HCT116 (cell line): ENCODE measurements around the gene LHX5. TPM values are rescaled to one million over a fixed set of nuclear protein-coding genes. Genes with fewer than 3 reads are reported as not detected.

Experiments
- ATAC-seq: fragments of 200-7000 bp; cut with Tn5 transposase; 2 replicates; pipeline ENCODE4 v1.9.1; 2020; ENCODE audit warnings: mild to moderate bottlenecking, moderate library complexity
- BruUV-seq: library from RNA; stranded (reverse); fragments of 400-500 nt; replicated peaks from 2 replicates; lab custom pipeline; 2021; lab: Mats Ljungman, UMichigan
- CTCF ChIA-PET: fragments of 300-600 bp; sonication (Branson Sonifier 250); formaldehyde crosslinking; loops from one replicate; lab custom pipeline; 2021; ENCODE audit warnings: antibody characterized with exemption; lab: Charles Lee
- POLR2A ChIA-PET: fragments of 300-600, 350-600 bp; sonication (Branson Sonifier 250); formaldehyde crosslinking; loops from one replicate; lab custom pipeline; 2021; ENCODE audit warnings: antibody characterized with exemption; lab: Charles Lee
- RAD21 ChIA-PET, 2 experiments: fragments of 300-600 bp; sonication (Branson Sonifier 250); formaldehyde crosslinking; loops; one replicate each; lab custom pipeline; 2023; ENCODE audit warnings: low total read pairs in 2 of 2; ENCODE audit not compliant: uncharacterized antibody in 2 of 2, unreplicated experiment in 2 of 2, low non-redundant PET in 1 of 2; lab: Charles Lee
- DNase-seq: peaks from one replicate; pipeline ENCODE4 v3.0.0-alpha.2; 2010; ENCODE audit warnings: low read depth, low spot score
- H2AFZ ChIP-seq: fragments of 200-600 bp; shearing (Covaris generic), sonication (generic); 2 replicates; pipeline ENCODE4 v1.6.1; 2017; ENCODE audit warnings: low read depth, mixed run types, mixed read lengths, antibody characterized with exemption, low read length; ENCODE audit not compliant: poor library complexity, severe bottlenecking
- H3K27ac ChIP-seq: 2 replicates; pipeline ENCODE4 v1.5.1; 2012; ENCODE audit warnings: low read depth, low read length
- H3K27me3 ChIP-seq: fragments of 200-600 bp; sonication (generic); 2 replicates; pipeline ENCODE4 v1.6.1; 2016; ENCODE audit warnings: mixed run types, low read length, mixed read lengths; ENCODE audit not compliant: insufficient read depth
- H3K36me3 ChIP-seq, 2 experiments: fragments of 200-500 bp in 1 of 2; fragments of 200-600 bp in 1 of 2; sonication (Bioruptor generic) in 1 of 2; sonication (generic) in 1 of 2; 2 replicates each; pipeline versions ENCODE4 v1.5.1 to v1.6.1; 2014 to 2016; ENCODE audit warnings: low read length in 2 of 2, inconsistent platforms in 1 of 2, mixed read lengths in 1 of 2, mixed run types in 1 of 2; ENCODE audit not compliant: insufficient read depth in 2 of 2, control insufficient read depth in 1 of 2
- H3K4me1 ChIP-seq, 2 experiments: fragments of 200-600 bp in 1 of 2; sonication (generic) in 1 of 2; 2 replicates each; pipeline versions ENCODE4 v1.5.1 to v1.6.1; 2012 to 2017; ENCODE audit warnings: low read length in 2 of 2, inconsistent platforms in 1 of 2, mild to moderate bottlenecking in 1 of 2, mixed read lengths in 1 of 2, mixed run types in 1 of 2, moderate library complexity in 1 of 2; ENCODE audit not compliant: insufficient read depth in 2 of 2, control insufficient read depth in 1 of 2
- H3K4me2 ChIP-seq: fragments of 200-600 bp; sonication (generic); 2 replicates; pipeline ENCODE4 v1.6.1; 2017; ENCODE audit warnings: mixed run types, low read length, mixed read lengths
- H3K4me3 ChIP-seq, 2 experiments: fragments of 200-600 bp in 1 of 2; sonication (generic) in 1 of 2; replicated peaks in 1 of 2; 2 replicates each; pipeline ENCODE4 v1.5.1; 2011 to 2016; ENCODE audit warnings: low read length in 2 of 2, control low read depth in 1 of 2, low read depth in 1 of 2, mild to moderate bottlenecking in 1 of 2, mixed read lengths in 1 of 2, mixed run types in 1 of 2
- H3K79me2 ChIP-seq: fragments of 200-600 bp; sonication (generic); 2 replicates; pipeline ENCODE4 v1.6.1; 2017; ENCODE audit warnings: mild to moderate bottlenecking, mixed run types, low read length, moderate library complexity, mixed read lengths; ENCODE audit not compliant: insufficient read depth
- H3K9ac ChIP-seq: fragments of 200-600 bp; sonication (generic); 2 replicates; pipeline ENCODE4 v1.6.1; 2016; ENCODE audit warnings: low read length, mixed read lengths
- H3K9me2 ChIP-seq: fragments of 200-600 bp; sonication (generic), shearing (Covaris generic); 2 replicates; pipeline ENCODE4 v1.6.1; 2017; ENCODE audit warnings: mixed run types, mild to moderate bottlenecking, moderate library complexity; ENCODE audit not compliant: insufficient read depth
- H3K9me3 ChIP-seq, 2 experiments: fragments of 200-500 bp in 1 of 2; fragments of 200-600 bp in 1 of 2; sonication (Bioruptor generic) in 1 of 2; sonication (generic) in 1 of 2; 2 replicates each; pipeline ENCODE4 v1.6.1; 2014 to 2017; ENCODE audit warnings: low read length in 2 of 2, mixed read lengths in 2 of 2, inconsistent platforms in 1 of 2, low read depth in 1 of 2, mild to moderate bottlenecking in 1 of 2, mixed run types in 1 of 2, moderate library complexity in 1 of 2; ENCODE audit not compliant: control insufficient read depth in 1 of 2, insufficient read depth in 1 of 2
- H4K20me1 ChIP-seq: fragments of 200-600 bp; sonication (generic), shearing (Covaris generic); 2 replicates; pipeline ENCODE4 v1.6.1; 2017; ENCODE audit warnings: mixed run types, mild to moderate bottlenecking, moderate library complexity; ENCODE audit not compliant: insufficient read depth
- CEBPB ChIP-seq: IDR thresholded peaks from 2 replicates; pipeline ENCODE4 v1.6.1; 2012; ENCODE audit warnings: low read depth
- EGR1 ChIP-seq: IDR thresholded peaks from 2 replicates; pipeline ENCODE4 v1.6.1; 2012; ENCODE audit warnings: low read depth
- ELF1 ChIP-seq: IDR thresholded peaks from 2 replicates; pipeline ENCODE4 v1.6.1; 2012; ENCODE audit warnings: low read depth, borderline replicate concordance
- EZH2 ChIP-seq: fragments of 200-600 bp; sonication (generic); IDR thresholded peaks from 2 replicates; pipeline ENCODE4 v1.6.1; 2017; ENCODE audit warnings: antibody characterized with exemption, mixed run types
- FOSL1 ChIP-seq: IDR thresholded peaks from 2 replicates; pipeline ENCODE4 v1.6.1; 2012; ENCODE audit warnings: low read depth
- JUND ChIP-seq: IDR thresholded peaks from 2 replicates; pipeline ENCODE4 v1.6.1; 2012
- POLR2A ChIP-seq: IDR thresholded peaks from 2 replicates; pipeline ENCODE4 v1.7.0; 2011; ENCODE audit warnings: borderline replicate concordance; ENCODE audit not compliant: insufficient read depth, insufficient read length; ENCODE audit errors: extremely low read depth
- RAD21 ChIP-seq: IDR thresholded peaks from 2 replicates; pipeline ENCODE4 v1.6.1; 2012; ENCODE audit warnings: low read depth, mild to moderate bottlenecking
- SIN3A ChIP-seq: IDR thresholded peaks from 2 replicates; pipeline ENCODE4 v1.6.1; 2012; ENCODE audit warnings: low read depth
- SRF ChIP-seq: IDR thresholded peaks from 2 replicates; pipeline ENCODE4 v1.6.1; 2012; ENCODE audit warnings: low read depth
- YY1 ChIP-seq: IDR thresholded peaks from 2 replicates; pipeline ENCODE4 v1.6.1; 2011; ENCODE audit warnings: low read length, low read depth, moderate library complexity, mild to moderate bottlenecking; ENCODE audit not compliant: insufficient replicate concordance; ENCODE audit errors: extremely low read depth
- ZBTB33 ChIP-seq: IDR thresholded peaks from 2 replicates; pipeline ENCODE4 v1.6.1; 2011; ENCODE audit warnings: mild to moderate bottlenecking, low read length, moderate library complexity; ENCODE audit not compliant: insufficient replicate concordance; ENCODE audit errors: extremely low read depth
- ZFX ChIP-seq: fragments of 450-650 bp; IDR thresholded peaks from 2 replicates; pipeline ENCODE4 v1.6.1; 2017
- ZNF274 ChIP-seq: fragments of 200-500 bp; sonication (Bioruptor generic); IDR thresholded peaks from 2 replicates; pipeline ENCODE4 v1.6.1; 2014; ENCODE audit warnings: mild to moderate bottlenecking, low read depth, low read length, inconsistent platforms
- intact Hi-C: fragments of 100-400 bp; cut with micrococcal nuclease; formaldehyde crosslinking; loops from 2 replicates; pipeline ENCODE4 v1.10.0; 2022
- total RNA-seq: library from RNA; stranded (reverse); gene quantifications from one replicate; pipeline ENCODE4 v1.2.1, GENCODE V29; 2021; ENCODE audit not compliant: unreplicated experiment
- TF ChIP-seq, protein P1 (sequence below): IDR thresholded peaks from 2 replicates; pipeline ENCODE4 v1.6.1; 2012; ENCODE audit warnings: low read depth

LHX5 gene
- total RNA-seq, 1 experiment from 2014 or later = 2.4 TPM

DNA sequence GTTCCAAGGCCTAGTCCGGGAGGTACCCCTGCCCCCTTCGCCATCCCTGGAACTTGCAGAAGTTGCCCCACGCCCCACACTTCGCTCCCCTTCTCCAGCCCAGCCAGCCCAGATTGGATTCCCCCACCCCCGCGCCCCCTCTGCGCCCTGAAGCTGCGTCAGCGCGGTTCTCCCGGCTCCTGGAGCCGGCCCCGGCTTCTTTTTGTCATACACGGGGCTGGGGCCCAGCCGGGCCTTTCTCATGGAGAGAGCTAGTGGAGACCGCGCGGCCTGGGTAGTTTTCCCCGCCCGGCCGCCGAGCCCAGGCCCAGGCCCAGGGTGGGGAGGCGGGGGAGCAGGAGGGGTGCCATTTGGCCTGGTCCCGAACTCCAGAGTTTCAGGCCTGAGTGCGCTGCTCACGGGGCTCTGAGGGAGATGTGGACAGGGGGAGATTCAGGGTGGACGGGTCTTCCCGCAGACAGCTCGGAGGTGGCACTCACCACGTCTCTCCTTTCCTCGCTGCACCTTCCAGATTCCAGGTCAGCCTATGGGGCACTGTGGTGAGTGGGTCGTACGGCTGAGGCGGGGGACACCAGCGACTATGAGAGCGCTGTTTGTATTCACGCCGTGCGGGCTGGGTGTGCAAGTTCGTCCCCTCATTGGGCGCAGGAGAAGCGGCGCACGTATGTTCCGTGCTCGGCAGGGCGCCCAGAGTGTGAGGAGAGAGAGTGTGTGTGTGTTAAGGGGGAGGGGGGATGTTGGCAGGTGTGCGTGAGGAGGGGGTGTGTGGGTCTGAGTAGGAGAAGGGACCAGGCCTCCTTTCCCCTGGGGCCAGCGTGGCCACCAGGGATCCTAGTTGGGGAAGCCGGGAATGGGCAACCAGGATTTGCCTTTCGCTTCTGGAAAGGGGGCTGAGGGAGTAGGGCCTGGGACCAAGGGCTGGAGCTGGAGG lies 785 bp upstream of the LHX5 start:
- Histone ChIP-seq H3K36me3 (no peaks in the 10 kb centered on the region), H2AFZ (no peak overlapping the region), H3K27ac (no peak overlapping the region), H3K4me3 (no peak overlapping the region), H3K27me3 (peaks cover 23% of the 10 kb centered on the region), H3K79me2 (no peaks in the 10 kb centered on the region), H3K9ac (no peak overlapping the region), H3K4me1 (peaks cover 4 to 7% of the 10 kb centered on the region in 2 experiments; a peak in 2 of 4 replicates), H3K9me3 (no peaks in the 10 kb centered on the region), H3K9me2 (no peaks in the 10 kb centered on the region), H4K20me1 (no peaks in the 10 kb centered on the region), H3K4me2 (no peak overlapping the region)
- CTCF ChIA-PET = no interaction called here
- DNase-seq (no peak), ATAC-seq (no peak)
- no peak for TF ChIP-seq SIN3A
- no peak for TF ChIP-seq ZFX
- TF ChIP-seq EGR1 = no peak
- no peak for TF ChIP-seq ZBTB33
- no peak for TF ChIP-seq JUND
- TF ChIP-seq, protein P1, sequence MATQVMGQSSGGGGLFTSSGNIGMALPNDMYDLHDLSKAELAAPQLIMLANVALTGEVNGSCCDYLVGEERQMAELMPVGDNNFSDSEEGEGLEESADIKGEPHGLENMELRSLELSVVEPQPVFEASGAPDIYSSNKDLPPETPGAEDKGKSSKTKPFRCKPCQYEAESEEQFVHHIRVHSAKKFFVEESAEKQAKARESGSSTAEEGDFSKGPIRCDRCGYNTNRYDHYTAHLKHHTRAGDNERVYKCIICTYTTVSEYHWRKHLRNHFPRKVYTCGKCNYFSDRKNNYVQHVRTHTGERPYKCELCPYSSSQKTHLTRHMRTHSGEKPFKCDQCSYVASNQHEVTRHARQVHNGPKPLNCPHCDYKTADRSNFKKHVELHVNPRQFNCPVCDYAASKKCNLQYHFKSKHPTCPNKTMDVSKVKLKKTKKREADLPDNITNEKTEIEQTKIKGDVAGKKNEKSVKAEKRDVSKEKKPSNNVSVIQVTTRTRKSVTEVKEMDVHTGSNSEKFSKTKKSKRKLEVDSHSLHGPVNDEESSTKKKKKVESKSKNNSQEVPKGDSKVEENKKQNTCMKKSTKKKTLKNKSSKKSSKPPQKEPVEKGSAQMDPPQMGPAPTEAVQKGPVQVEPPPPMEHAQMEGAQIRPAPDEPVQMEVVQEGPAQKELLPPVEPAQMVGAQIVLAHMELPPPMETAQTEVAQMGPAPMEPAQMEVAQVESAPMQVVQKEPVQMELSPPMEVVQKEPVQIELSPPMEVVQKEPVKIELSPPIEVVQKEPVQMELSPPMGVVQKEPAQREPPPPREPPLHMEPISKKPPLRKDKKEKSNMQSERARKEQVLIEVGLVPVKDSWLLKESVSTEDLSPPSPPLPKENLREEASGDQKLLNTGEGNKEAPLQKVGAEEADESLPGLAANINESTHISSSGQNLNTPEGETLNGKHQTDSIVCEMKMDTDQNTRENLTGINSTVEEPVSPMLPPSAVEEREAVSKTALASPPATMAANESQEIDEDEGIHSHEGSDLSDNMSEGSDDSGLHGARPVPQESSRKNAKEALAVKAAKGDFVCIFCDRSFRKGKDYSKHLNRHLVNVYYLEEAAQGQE = no peak
- no peak for TF ChIP-seq CEBPB
- TF ChIP-seq RAD21 = no peak
- TF ChIP-seq POLR2A = no peak
- no peak for TF ChIP-seq ZNF274
- TF ChIP-seq YY1 = no peak
- TF ChIP-seq SRF = no peak
- TF ChIP-seq FOSL1 = no peak
- no peak for TF ChIP-seq EZH2
- TF ChIP-seq ELF1 = no peak
- RAD21 ChIA-PET = no interaction called here
- POLR2A ChIA-PET = no interaction called here
- intact Hi-C loops = no loop called here
- no TSS peak for BruUV-seq
